Measurements from ENCODE around the gene ARL14EPL.

DNA sequence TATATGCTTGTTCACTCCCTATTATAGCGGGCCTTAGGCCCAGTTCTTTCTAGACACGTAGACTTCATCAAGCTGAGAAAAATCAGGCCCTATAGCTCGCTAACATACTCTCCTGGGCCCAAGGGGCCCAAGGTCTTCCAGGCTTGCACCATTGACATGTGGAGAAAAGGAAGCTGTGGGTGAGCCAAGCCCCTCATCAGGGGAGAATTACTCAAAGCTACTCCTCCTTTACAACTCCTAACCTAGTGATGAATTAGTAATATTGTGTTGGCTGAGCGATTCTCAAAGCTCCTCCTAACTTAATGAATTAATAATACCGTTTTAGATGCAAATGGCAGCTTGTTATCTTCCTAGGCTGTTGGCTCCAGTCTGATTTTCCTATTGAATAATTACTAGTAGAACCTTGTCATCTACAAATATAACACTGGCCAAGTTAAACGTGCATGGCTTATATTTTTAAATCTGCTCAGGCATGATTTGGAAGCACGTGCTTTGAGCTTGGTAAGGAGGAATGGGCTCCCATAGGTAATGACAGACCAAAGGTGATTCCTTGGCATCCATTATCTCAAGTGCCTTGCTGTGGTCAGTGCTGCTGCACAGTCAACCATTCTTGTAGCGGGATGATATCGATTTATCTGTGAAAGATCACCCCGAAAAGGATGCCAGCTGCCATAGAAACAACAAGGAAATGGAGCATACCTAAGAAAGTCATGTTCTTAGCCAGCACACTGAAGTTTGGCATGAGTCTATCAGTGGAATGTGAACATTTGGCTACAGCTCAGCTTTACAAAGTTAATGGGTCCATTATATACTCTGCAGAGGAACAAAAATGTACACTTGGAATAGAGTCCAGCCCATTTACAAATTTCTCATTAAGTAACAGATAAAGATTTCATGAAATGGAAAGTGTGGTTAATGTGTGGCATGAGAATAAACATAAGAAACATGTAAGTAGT lies 46.2 kb upstream of the ARL14EPL start:
- TF ChIP-seq, protein P1, sequence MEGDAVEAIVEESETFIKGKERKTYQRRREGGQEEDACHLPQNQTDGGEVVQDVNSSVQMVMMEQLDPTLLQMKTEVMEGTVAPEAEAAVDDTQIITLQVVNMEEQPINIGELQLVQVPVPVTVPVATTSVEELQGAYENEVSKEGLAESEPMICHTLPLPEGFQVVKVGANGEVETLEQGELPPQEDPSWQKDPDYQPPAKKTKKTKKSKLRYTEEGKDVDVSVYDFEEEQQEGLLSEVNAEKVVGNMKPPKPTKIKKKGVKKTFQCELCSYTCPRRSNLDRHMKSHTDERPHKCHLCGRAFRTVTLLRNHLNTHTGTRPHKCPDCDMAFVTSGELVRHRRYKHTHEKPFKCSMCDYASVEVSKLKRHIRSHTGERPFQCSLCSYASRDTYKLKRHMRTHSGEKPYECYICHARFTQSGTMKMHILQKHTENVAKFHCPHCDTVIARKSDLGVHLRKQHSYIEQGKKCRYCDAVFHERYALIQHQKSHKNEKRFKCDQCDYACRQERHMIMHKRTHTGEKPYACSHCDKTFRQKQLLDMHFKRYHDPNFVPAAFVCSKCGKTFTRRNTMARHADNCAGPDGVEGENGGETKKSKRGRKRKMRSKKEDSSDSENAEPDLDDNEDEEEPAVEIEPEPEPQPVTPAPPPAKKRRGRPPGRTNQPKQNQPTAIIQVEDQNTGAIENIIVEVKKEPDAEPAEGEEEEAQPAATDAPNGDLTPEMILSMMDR (IDR thresholded peaks at IDR 0.05): no peak
- no peak for TF ChIP-seq POLR2A (IDR thresholded peaks at IDR 0.05)
